Stimulated activated CD8-positive, alpha-beta memory T cell treated with anti-CD3 and anti-CD28 coated beads, Interleukin-7, amount 100 ng/mL, for 24 hours (primary cell): ENCODE results near the gene MRFAP1L1.
"Not testable (repeated sequence)": the region's sequence is repeated elsewhere in the genome, so short reads cannot be mapped to it uniquely, and the experiment has no call there.

Source experiments
- DNase-seq: peaks from one replicate; pipeline ENCODE4 v3.0.0-alpha.2; 2020; ENCODE audit warnings: low read depth

MRFAP1L1 gene

DNA sequence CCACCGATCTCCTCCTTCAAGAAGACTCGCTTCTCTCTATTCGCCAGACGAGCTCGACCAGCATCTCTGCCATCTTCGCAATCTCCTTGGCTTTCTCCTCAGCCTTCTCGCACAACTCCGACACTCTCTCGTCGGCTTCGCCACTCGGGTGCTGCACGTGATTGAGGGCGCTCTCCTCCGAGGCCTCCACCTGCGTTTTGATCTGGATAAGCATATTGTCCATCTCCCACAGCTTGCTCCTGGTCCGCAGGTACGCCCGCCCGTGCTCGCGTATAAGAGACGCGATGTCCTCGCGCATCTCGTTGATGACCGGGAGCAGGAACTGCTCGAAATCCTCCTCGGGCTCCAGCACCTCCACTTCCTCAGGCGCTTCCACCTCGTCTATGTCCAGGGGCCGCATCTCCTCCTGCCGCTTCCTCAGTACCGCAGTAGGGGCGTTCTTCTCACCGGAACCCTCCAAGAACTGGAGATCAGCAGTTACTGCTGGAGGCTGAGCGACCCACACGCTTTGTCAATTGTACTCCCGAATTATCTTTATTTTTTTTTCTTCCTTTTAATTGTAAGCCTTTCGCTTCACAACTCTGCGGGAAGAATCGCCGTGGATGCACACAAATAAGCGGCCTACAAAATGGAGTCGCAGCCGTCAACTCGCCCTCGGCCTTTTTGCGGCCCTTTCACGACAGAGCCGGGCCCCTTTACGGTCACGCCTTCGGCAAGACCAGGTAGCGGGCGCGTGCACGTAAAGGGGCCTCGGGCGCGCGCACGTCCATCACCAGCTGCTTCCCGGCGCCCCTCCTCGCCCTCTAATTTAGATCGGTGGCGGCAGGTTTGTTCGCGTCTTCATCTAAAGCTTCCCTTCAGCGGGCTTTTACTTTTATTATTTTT is at the start of gene MRFAP1L1:
Gene MRFAP1L1, minus strand, starts transcription at position 636 of the 885 bp plus-strand sequence. Its CDS starts 236 bp downstream, at position 400.
- peak; percentile 91 for DNase-seq

DNA sequence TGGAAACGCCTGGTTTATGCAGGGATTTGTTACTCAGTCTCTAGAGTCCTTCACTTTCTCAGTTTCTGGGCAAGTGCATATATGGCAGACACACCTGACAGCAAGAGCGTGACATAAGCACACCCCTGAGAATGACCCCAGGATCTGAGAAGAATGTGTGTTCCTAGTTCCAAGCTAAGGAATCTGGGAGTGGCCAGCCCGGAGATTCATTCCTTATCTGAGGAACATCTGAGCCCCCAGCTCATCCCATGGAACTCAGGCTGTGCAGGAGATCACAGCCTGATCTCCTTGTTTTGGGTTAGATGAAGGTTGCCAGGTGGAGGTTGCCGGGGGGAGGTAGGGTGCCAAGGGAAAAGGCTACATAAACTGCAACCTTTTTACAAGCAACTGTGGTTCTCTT is 49.1 kb upstream of the MRFAP1L1 start:
- no peak for DNase-seq

GRCh38 chr4:6756345-6756744 is 46.7 kb upstream of the MRFAP1L1 start:
- DNase-seq, result not testable (repeated sequence)

DNA sequence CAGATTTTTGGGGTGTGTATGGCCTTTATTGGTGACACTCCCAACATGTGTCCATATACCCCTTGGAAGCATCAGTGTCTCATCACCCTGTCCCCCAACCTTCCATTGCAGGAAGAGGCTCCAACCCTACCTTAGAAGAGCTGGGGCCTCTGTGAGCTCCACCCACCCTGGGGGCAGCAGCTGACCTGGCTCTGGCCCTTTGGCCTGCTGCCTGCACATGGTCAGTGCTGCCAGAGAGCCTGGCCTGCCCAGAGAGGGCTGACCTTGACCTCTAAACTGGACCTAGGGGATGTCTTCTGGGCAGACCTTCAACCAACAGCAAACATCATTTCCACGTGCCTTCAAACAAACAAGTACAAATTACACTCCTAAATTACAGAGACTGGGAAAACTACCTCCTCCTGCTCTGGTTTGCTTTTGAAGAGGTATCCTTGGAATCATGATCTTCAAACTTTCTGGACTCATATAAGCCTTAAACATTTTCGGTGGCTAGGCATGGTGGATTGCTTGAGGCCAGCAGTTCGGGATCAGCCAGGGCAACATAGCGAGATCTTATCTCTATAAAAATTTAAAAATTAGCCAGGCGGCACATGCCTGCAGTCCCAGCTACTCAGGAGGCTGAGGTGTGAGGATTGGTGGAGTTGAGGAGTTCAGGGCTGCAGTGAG is 45.6 kb upstream of the MRFAP1L1 start:
- DNase-seq, result no peak

DNA sequence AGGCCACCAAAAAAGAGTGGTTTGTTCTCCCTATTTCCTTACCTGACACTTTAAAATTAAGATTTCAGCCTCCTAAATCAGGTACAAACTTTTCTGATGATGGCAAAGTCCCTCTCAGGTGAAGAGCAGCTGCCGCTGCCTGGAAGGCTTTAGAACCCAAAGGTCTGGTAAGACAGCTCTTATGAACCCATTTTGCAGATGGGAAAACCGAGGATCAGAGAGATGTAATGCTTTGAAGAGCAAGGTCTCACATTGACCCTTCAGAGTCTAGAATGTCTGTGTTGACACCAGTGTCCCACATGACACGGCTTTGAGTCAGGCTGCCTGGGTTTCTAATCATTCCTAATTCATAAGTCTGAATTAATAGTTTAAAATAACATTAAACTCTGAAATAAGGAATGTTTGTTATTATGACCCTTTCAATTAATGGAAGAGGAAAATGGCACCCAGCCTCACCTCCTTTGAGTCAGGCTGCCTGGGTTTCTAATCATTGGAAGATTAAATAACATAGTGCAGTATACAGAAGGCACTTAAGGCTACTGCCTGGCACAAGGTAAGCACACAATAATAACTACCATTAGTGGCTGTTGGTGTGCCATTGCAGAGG is 44.9 kb upstream of the MRFAP1L1 start:
- DNase-seq, result no peak

- DNase-seq, result no peak
Observed at GRCh38 chr4:6753891-6754290, 44.2 kb upstream of the MRFAP1L1 start.

GRCh38 chr4:6753103-6753560 is 43.5 kb upstream of the MRFAP1L1 start:
- DNase-seq, result no peak

DNA sequence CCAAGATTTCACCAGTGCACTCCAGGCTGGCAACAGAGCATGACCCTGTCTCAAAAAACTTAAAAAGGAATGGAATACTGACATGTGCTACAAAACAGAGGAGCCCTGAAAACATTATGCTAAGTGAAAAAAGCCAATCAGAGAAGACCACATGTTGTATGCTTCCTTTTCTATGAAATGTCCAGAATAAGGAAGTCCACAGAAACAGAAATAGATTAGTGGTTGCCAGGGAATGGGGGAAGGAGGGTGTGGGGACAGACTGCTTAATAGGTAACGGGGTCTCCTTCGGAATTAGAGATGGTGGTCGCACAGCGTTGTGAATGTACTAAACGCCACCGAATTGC is 42.8 kb upstream of the MRFAP1L1 start:
- DNase-seq, result no peak

- no peak for DNase-seq
Observed at GRCh38 chr4:6751611-6752485, 42.2 kb upstream of the MRFAP1L1 start.

GRCh38 chr4:6750286-6751221 is 40.9 kb upstream of the MRFAP1L1 start:
- no peak for DNase-seq

- no peak for DNase-seq
Observed at GRCh38 chr4:6749340-6750171, 39.9 kb upstream of the MRFAP1L1 start.

DNA sequence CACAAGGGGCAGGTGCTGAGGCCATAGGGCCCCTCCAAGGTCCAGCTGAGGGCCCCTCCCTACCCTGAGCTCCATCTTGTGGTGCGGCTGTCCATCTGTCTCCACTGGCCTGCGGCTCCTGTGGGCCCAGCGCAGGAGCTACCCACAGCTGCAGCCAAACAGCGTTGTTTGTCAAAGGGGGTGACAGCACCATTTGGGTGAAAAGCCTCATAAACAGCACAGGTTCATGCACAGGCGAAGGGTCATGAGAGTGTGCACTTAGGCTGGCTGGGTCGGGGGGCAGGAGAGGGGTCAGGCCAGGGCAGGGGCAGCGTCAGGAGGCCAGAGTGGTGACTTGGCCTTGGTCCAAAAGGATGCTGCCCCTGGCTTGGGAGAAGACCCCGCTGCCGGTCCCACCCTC is 38.6 kb upstream of the MRFAP1L1 start:
- no peak for DNase-seq

GRCh38 chr4:6747294-6748051 is 37.8 kb upstream of the MRFAP1L1 start:
- DNase-seq, result no peak

GRCh38 chr4:6746721-6747293 is 37.1 kb upstream of the MRFAP1L1 start:
- no peak for DNase-seq

GRCh38 chr4:6742989-6743388 is 33.3 kb upstream of the MRFAP1L1 start:
- no peak for DNase-seq

DNA sequence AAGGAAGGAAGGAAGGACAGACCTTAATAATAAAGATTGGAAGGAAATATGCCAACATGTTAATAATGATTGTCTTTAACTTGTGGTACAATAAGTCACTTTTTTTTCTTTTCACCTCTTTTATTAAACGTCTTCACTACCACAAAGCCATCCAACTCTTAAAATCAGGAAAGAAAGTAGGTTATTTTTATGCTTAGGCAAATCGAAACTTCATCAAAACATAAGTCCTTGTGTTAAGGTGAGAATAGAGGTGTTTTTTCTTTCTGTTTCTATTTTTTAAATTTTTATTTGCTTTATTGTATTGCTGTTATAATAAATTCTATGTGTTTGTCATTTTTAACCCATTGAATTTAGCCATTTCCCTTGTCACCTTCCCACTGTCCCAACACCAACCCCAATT is 32.8 kb upstream of the MRFAP1L1 start:
- no peak for DNase-seq

DNA sequence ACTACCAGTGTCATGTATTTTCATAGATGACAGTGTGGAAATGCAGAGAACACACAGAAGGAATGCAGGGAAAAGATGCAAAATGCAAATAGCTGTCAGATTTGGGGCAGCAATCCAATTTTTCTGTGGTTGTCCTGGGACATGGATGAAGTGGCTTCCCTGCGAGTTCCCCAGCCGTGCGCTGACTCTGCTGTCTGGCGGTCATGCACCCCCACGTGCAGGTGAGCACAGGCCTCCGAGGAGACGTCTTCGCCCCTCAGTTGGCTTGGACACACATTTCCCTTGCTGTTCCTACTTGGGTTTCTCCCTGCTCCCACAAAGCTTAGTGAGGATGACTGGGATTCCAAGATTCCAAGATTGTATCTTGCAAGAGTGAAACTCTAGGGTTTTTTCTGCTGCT is 30.7 kb upstream of the MRFAP1L1 start:
- DNase-seq, result no peak

DNA sequence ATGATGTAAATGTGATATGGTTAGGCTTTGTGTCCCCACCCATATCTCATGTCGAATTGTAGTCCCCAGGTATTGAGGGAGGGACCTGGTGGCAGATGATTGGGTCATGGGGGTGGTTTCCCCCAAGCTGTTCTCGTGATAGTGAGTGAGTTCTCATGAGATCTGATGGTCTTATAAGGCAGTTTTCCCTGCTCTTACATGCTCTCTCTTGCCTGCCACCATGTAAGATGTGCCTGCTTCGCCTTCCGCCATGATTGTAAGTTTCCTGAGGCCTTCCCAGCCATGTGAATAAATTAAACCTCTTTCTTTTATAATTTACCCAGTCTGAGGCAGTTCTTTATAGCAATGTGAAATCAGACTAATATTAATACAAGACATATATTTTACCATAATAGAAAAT is 30.3 kb upstream of the MRFAP1L1 start:
- DNase-seq, result no peak
